NK-92 treated with Interleukin-12 subunit alpha and Interleukin-12 subunit beta, amount 100 ng/mL, for 24 hours (cell line): ENCODE results near the gene TMOD3.

Experiments used
- DNase-seq: peaks from one replicate; lab custom pipeline; 2025; lab: John Stamatoyannopoulos, UW

The TMOD3 gene

GRCh38 chr15:51908316-51908715 lies 78.9 kb downstream of the TMOD3 start:
- DNase-seq: no peak

- no peak for DNase-seq
Measured at GRCh38 chr15:51909584-51909983, 80.1 kb downstream of the TMOD3 start.

GRCh38 chr15:51912528-51912927 lies 83.1 kb downstream of the TMOD3 start:
- DNase-seq: no peak

GRCh38 chr15:51917493-51917892 lies 88.0 kb downstream of the TMOD3 start:
- no peak for DNase-seq

- DNase-seq: no peak
Measured at GRCh38 chr15:51924156-51925068, 95.0 kb downstream of the TMOD3 start.

GRCh38 chr15:51926809-51927208 lies 97.4 kb downstream of the TMOD3 start:
- DNase-seq: no peak

- no peak for DNase-seq
Measured at GRCh38 chr15:51931016-51931415, 101.6 kb downstream of the TMOD3 start.

- no peak for DNase-seq
Measured at GRCh38 chr15:51931638-51932037, 102.2 kb downstream of the TMOD3 start.

GRCh38 chr15:51932161-51932560 lies 102.7 kb downstream of the TMOD3 start:
- DNase-seq: no peak

- no peak for DNase-seq
Measured at GRCh38 chr15:51935466-51936104, 106.1 kb downstream of the TMOD3 start.

GRCh38 chr15:51936105-51936478 lies 106.6 kb downstream of the TMOD3 start:
- DNase-seq: no peak

- DNase-seq: no peak
Measured at GRCh38 chr15:51938286-51938685, 108.8 kb downstream of the TMOD3 start.

- DNase-seq: no peak
Measured at GRCh38 chr15:51939216-51939615, 109.8 kb downstream of the TMOD3 start.

- DNase-seq: no peak
Measured at GRCh38 chr15:51947124-51947523, 117.7 kb downstream of the TMOD3 start.

GRCh38 chr15:51952805-51953204 lies 123.4 kb downstream of the TMOD3 start:
- no peak for DNase-seq

- DNase-seq: no peak
Measured at GRCh38 chr15:51955504-51955903, 126.1 kb downstream of the TMOD3 start.
